ENCODE measurements around the gene MUCL3. TPM values are rescaled to one million over a fixed set of nuclear protein-coding genes. Genes with fewer than 3 reads are reported as not detected.
"Not testable (repeated sequence)": the region's sequence is repeated elsewhere in the genome, so short reads cannot be mapped to it uniquely, and the experiment has no call there.

The MUCL3 gene
- total RNA-seq, 2 experiments from 2014 or later, result not detected

GRCh38 chr6:30903236-30903635, 37.5 kb upstream of the MUCL3 start:
- BruUV-seq (replicated peaks), result no TSS peak
- Histone ChIP-seq H3K9me3 (ENCODE audit: low read length) (no peaks in the 10 kb centered on the region), H4K20me1 (ENCODE audit: insufficient read depth, low read length) (no peaks in the 10 kb centered on the region), H3K4me3 (ENCODE audit: low read depth, low read length, poor library complexity, severe bottlenecking) (no peak overlapping the region), H3K36me3 (ENCODE audit: insufficient read depth, low read length) (peaks cover 7% of the 10 kb centered on the region; the same call in 1 of the 2 replicates), H3K4me1 (ENCODE audit: insufficient read depth, low read length, poor library complexity, severe bottlenecking) (peaks cover 18% of the 10 kb centered on the region), H3K4me2 (ENCODE audit: low read length) (peak overlapping the region; percentile 21), H3K79me2 (ENCODE audit: insufficient read depth, low read depth, low read length) (peaks cover 2% of the 10 kb centered on the region; the same call in 1 of the 2 replicates), H2AFZ (ENCODE audit: low read length) (peak overlapping the region; percentile 81; the same call in 1 of the 2 replicates), H3K27ac (ENCODE audit: low read depth, low read length, poor library complexity, severe bottlenecking) (peak overlapping the region; percentile 8), H3K9me2 (ENCODE audit: insufficient read depth, low read length) (no peaks in the 10 kb centered on the region)
- POLR2A ChIA-PET, result interaction anchor here (1.7 kb wide), 1 partner anchor 9 kb away, joined by 4 read pairs; no protein-coding TSS in a partner anchor
- CTCF ChIA-PET (ENCODE audit: unreplicated experiment), result no interaction called here
- intact Hi-C loops (cut with micrococcal nuclease; ENCODE audit: unreplicated experiment), result no loop called here
- DNase-seq (ENCODE audit: low spot score), result peak; percentile 30
- no peak for TF ChIP-seq CTCF (conservative IDR thresholded peaks at IDR 0.05; ENCODE audit: low read length)

- peaks cover 24% of the 10 kb centered on the region for H3K4me1 ChIP-seq (ENCODE audit: insufficient read depth, low read length, poor library complexity, severe bottlenecking)
- H3K9me2 ChIP-seq (ENCODE audit: insufficient read depth, low read length); BruUV-seq (replicated peaks); CTCF ChIA-PET (ENCODE audit: unreplicated experiment); H4K20me1 ChIP-seq (ENCODE audit: insufficient read depth, low read length); DNase-seq (ENCODE audit: low spot score); H3K27ac ChIP-seq (ENCODE audit: low read depth, low read length, poor library complexity, severe bottlenecking); H3K9me3 ChIP-seq (ENCODE audit: low read length): not testable (repeated sequence)
- H3K4me2 ChIP-seq (ENCODE audit: low read length), result peak overlapping the region; percentile 46
- peaks cover 24% of the 10 kb centered on the region; the same call in 1 of the 2 replicates for H3K36me3 ChIP-seq (ENCODE audit: insufficient read depth, low read length)
- intact Hi-C loops (cut with micrococcal nuclease; ENCODE audit: unreplicated experiment), result loop anchor here (5.0 kb wide), 1 partner anchor 350 kb away; the partner anchor contains the start of genes GNL1 and PRR3
- peak overlapping the region; percentile 47; the same call in 1 of the 2 replicates for H2AFZ ChIP-seq (ENCODE audit: low read length)
- peak overlapping the region; percentile 91 for H3K4me3 ChIP-seq (ENCODE audit: low read depth, low read length, poor library complexity, severe bottlenecking)
- POLR2A ChIA-PET, result interaction anchor here (0.6 to 3.0 kb wide), 6 partner anchors 12 to 186 kb away, joined by 3 to 15 read pairs (median 4); no protein-coding TSS in a partner anchor
- H3K79me2 ChIP-seq (ENCODE audit: insufficient read depth, low read depth, low read length), result peaks cover 11% of the 10 kb centered on the region; the same call in 1 of the 2 replicates
Observed at GRCh38 chr6:30907290-30907757, 33.4 kb upstream of the MUCL3 start.

GRCh38 chr6:30907758-30908591, 32.8 kb upstream of the MUCL3 start, which contains the start of gene GTF2H4:
GTF2H4 (plus strand) TSS chr6:30908207.
- DNase-seq (ENCODE audit: low spot score), result peak; percentile 98
- peak within 1 kb of the TSS; percentile 96 for H3K4me2 ChIP-seq (ENCODE audit: low read length)
- peaks cover 11% of the 10 kb centered on the region; the same call in 1 of the 2 replicates for H3K79me2 ChIP-seq (ENCODE audit: insufficient read depth, low read depth, low read length)
- H3K9me2 ChIP-seq (ENCODE audit: insufficient read depth, low read length), result no peaks in the 10 kb centered on the region
- peaks cover 30% of the 10 kb centered on the region; the same call in 1 of the 2 replicates for H3K36me3 ChIP-seq (ENCODE audit: insufficient read depth, low read length)
- no peaks in the 10 kb centered on the region for H3K9me3 ChIP-seq (ENCODE audit: low read length)
- CTCF ChIA-PET (ENCODE audit: unreplicated experiment), result no interaction called here
- no peak for TF ChIP-seq CTCF (conservative IDR thresholded peaks at IDR 0.05; ENCODE audit: low read length)
- TF ChIP-seq EZH2phosphoT487 (IDR thresholded peaks at IDR 0.05; ENCODE audit: borderline replicate concordance, low read depth, low read length), result no peak
- peaks cover 17% of the 10 kb centered on the region for H3K4me1 ChIP-seq (ENCODE audit: insufficient read depth, low read length, poor library complexity, severe bottlenecking)
- H3K4me3 ChIP-seq (ENCODE audit: low read depth, low read length, poor library complexity, severe bottlenecking), result peak within 1 kb of the TSS; percentile 91
- peak within 1 kb of the TSS; percentile 89 for H2AFZ ChIP-seq (ENCODE audit: low read length)
- BruUV-seq (replicated peaks), result no TSS peak
- no peaks in the 10 kb centered on the region for H4K20me1 ChIP-seq (ENCODE audit: insufficient read depth, low read length)
- intact Hi-C loops (cut with micrococcal nuclease; ENCODE audit: unreplicated experiment), result loop anchor here (5.0 kb wide), 1 partner anchor 351 kb away; the partner anchor contains the start of genes GNL1 and PRR3
- POLR2A ChIA-PET, result interaction anchor here (0.6 to 3.0 kb wide), 5 partner anchors 13 to 186 kb away, joined by 3 to 15 read pairs (median 3); no protein-coding TSS in a partner anchor
- peak within 1 kb of the TSS; percentile 15 for H3K27ac ChIP-seq (ENCODE audit: low read depth, low read length, poor library complexity, severe bottlenecking)

All from OCI-LY7 (cell line).